NCI-H2227 (cell line): ENCODE data around the gene PDXP.
A peak's percentile ranks its signal among the peaks of the same experiment; 100 is the strongest.
"Not testable (repeated sequence)": the region's sequence is repeated elsewhere in the genome, so short reads cannot be mapped to it uniquely, and the experiment has no call there.

Experiments used
- DNase-seq: peaks from one replicate; lab custom pipeline; 2025; ENCODE audit not compliant: unreplicated experiment; lab: John Stamatoyannopoulos, UW

Gene PDXP

DNA sequence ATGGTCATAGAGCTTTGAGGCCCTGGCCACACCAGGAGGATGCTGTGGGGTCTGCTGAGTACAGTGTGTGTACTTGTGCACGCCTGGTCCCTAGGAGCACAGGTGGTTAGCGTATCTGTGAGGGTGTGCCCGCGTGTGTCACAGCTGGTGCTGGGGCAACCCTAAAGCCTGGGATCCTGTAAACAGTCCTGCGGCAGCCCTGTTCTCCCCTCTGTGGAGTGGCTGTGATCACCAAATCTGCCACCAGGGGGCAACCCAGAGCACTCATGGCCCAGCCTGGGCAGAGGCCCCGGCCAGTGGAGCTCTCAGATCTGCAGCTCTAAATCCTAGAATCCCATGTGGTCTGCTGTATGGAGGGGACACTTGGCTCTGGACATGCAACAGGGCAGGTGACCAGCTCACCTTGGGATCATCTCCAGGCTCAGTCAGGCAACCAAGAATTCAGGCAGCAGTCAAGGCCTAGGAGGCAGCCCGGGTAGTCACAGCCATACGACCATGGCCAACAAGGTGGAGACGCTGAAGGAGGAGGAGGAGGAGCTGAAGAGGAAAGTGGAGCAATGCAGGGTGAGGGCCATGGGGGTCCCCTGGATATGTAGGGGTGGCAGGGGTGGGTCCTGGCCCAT is 15.2 kb upstream of the PDXP start:
- DNase-seq: peak; percentile 79

DNA sequence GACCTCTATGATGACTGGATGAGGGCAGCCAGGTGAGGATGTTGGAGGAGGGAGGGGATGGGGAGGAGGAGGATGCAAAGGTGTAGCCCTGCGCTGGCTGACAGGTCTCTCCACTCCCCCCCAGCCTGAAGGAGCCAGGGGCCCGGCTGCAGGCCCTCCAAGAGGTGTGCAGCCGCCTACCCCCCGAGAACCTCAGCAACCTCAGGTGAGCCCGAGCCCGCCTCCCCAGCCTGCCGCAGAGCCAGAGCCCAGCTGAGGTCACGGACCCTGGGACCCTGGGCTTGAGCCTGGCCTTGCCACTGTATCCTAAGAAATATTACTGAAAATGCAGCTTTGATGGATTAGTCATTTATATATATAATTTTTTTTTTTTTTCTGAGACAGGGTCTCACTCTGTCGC is 11.2 kb upstream of the PDXP start:
- DNase-seq: no peak

DNA sequence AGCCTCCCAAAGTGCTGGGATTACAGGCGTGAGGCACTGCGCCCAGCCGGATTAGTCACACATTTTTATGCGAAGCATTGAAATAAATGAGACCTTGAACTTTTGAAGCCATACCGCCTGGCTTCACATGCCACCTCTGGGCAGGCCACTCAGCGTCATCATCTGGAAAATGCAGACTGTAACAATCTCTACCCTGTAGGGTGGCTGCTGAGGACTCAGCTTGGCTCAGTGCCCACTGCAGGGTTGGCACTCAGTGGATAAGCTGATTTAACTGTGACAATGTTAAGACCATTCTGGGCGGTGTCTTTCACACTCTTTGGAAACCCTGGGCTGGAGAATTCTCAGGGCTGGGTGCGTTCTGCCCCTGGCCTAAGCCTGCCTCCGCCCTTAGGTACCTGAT is 10.6 kb upstream of the PDXP start:
- no peak for DNase-seq

DNA sequence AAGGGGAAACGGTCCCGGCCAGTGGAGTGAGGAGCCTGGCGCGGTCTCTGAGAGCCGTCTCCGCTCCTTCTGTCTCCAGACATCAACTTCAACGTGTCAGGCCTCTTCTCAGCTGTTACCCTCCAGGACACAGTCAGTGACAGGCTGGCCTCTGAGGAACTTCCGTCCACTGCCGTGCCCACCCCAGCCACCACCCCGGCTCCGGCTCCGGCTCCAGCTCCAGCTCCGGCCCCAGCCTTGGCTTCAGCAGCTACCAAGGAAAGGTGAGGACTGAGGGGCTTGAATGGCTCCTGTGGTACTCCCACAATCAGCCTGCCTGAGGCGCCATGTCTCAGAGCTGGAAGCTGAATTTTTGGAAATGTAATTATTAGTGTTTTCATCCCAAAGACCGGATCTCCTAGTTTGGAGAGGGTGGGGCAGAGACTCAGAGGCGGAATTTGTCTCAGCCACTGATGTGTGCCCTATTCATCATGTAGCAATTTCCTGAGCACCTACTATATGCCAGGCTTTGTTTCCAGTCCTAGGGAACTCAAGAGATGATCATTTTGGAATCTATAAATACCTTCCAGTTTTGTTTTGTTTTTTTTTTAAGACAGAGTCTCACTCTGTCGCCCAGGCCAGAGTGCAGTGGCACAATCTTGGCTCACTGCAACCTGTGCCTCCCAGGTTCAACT is 7.9 kb upstream of the PDXP start:
- no peak for DNase-seq

DNA sequence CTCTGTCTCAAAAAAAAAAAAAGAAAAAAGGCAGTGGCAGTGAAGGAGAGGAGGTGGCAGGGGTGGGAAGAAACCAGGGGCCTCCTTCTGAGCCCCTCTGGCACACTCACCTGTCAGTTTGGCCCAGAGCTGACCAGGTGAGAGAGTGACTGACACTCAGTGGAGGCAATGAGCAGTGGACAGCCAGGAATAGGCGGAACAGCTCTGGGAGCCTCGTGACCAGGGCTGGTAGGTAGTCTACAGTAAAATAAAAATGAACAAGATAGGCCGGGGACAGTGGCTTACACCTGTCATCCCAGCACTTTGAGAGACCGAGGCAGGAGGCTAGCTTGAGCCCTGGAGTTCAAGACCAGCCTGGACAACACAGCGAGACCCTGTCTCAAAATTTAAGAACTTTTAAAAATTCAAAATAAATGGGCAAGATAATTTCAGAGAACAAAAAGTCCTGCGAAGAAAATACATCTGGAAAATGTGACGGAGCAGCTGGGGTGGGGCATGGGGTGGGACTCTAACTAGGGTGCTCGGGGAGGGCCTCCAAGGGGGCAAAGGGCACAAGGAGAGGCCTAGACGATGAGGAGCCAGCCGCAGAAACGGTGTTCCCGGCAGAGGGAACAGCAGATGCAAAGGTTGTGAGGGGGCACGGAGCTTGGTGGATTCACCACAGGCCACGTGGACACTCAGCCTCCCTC is 3.8 kb upstream of the PDXP start:
- DNase-seq: no peak

DNA sequence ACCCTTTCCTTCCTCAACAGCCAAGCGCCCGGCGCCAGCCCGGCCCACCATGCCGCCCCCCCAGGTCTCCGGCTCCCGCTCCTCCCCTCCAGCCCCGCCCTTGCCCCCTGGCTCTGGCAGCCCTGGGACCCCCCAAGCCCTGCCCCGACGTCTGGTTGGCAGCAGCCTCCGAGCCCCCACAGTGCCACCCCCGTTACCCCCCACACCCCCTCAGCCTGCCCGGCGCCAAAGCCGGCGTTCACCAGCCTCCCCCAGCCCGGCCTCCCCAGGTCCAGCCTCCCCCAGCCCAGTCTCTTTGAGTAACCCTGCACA is 3.3 kb upstream of the PDXP start:
- no peak for DNase-seq

DNA sequence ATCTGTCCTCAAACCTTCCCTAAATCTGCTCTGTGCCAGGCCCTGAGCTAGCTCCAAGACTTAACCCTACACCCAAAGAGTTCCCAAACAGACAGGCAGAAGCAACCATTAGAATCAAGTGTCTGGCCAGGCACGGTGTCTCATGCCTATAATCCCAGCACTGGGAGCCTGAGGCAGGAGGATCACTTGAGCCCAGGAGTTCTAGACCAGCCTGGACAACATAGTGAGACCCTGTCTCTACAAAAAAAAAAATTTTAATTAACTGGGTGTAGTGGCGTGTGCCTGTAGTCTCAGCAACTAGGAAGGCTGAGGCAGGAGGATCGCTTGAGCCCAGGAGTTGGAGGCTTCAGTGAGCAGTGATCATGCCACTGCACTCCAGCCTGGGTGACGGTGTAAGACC is 1.9 kb upstream of the PDXP start:
- DNase-seq: not testable (repeated sequence)

DNA sequence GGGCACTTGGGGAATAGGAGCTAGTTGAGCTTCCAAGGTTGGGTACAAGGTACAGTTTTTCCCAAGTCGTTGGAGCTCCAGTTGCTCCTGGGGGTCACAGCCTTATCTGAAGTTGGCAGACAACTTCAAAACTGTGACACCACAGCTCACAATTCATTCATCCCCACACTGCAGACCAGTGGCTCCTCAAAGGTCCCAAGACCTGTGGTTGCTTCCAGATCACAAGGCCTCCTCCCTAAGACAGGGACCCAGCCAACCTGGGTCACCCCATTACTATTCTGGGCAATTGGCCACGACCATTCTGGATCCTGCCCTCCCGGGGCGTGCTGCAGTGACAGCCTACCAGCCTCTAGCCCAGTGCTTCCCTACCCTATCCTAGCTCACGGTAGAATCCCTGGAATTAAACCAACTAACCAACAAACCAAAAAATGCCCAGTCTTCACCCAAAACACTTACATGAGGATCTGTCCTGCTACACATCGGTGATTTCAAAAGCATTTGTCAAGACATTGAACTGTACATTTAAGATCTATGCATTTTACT is 862 bp upstream of the PDXP start:
- no peak for DNase-seq

DNA sequence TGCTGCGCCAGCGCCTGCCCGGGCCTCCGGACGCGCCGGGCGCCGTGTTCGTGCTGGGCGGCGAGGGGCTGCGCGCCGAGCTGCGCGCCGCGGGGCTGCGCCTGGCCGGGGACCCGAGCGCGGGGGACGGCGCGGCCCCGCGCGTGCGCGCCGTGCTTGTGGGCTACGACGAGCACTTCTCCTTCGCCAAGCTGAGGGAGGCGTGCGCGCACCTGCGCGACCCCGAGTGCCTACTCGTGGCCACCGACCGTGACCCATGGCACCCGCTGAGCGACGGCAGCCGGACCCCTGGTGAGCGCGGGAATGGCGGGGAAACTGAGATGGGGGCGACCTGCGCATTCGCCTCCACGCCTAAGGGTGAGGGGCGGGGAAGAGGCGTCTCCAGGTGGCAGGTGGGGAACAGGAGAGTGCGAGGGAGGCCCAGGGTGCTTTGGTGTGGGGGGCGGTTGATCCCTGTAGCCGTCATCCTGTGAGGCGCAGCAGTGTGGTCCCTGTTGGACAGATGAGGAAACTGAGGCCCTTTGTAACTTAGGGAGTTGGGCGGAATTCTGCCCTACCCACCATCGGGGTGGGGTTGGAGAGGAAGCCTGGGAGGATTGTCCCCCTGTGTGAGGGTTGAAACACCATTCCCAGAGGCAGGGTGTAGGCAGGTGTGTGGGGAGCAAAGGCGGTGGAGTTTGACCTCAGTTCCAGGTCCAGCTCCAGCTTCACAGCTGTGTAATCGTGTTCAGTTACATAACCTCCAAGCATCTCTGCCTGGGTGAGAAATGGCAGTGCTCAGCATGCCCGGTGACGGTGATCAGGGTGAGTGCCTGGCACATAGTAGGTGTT is 758 bp downstream of the PDXP start:
- no peak for DNase-seq

DNA sequence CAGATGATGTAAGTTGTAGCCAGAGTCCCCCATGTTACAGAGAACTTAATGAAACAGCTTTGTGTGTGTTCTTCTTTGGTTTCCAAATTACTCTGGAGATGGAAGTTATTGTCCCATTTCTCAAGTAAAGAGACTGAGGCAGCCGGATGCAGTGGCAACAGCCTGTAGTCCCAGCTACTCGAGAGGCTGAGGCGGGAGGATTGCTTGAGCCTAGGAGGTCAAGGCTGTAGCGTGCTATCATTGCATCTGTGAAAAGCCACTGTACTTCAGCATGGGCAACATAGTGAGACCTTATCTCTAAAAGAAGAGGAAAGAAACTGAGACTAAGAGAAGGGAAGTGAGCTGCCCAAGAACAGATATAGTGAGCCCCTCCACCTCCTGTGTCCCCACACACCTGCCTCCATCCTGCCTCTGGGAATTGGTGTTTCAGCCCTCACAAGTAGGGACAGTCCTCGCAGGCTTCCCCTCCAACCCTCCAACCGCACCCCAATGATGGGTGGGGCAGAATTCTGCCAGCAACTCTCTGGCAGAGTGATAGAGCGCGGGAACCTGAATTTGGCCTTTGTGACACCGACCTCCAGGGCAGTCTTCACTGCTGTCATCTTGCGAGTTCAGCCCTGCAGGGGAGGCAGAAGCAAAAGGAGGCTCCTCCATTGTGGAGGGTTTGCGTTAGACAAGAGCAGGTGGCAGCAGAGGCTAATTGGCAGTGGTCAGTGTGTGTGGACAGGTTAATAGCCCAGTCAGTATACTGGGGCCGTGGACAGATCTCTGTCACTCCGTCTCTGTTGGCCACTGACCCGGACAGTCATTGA is 1.6 kb downstream of the PDXP start:
- no peak for DNase-seq

DNA sequence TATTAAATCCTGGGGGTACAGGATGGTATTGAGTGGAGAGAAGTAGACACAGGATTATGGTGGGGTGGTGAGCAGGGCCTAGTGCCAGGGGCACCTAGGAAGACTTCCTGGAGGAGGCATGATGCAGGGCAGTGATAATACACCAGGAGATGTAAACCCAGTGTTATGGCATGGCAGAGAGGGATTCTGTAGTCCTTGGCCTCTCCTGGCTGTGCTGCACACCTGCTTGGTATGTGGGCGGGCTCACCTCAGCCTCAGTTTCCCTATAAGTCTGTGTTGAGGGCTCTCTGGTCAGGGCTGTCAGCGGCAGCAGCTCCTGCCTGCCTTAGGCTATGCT is 2.2 kb downstream of the PDXP start:
- DNase-seq: no peak

DNA sequence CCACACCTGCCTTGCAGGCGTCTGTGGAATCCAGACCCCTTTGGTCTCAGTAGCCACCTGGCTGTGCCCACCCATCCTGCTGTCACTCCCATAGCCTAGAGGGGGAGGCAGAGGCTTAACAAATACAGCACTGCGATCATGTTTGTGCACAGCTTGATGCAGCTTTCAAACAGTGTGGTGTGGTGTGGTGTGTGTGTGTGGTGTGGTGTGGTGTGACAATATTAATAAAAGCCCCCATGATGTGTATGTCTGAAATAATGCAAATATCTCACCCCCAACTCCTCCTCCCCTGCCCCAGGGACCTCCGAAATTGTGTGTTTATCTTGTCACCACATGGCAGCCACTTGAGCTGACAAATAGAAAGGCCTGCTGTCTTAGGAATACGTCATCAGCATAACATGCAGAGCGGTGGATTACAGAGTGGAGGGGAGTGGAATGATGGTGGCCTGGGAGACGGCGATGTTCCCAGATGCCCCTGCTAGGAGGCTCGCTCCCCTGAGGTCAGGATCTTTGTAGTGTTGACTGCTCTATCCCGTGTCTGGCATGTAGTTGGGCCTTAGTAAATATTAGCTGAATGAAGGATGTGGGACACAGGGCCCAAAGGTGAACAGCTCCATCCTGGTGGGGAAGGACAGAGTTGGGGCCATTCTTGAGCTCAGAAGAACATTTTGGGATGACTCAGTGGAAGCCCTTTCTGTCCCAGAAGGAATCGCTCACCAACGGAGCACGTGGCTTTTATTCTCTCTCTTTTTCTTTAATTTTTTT is 2.8 kb downstream of the PDXP start:
- DNase-seq: peak; percentile 81

DNA sequence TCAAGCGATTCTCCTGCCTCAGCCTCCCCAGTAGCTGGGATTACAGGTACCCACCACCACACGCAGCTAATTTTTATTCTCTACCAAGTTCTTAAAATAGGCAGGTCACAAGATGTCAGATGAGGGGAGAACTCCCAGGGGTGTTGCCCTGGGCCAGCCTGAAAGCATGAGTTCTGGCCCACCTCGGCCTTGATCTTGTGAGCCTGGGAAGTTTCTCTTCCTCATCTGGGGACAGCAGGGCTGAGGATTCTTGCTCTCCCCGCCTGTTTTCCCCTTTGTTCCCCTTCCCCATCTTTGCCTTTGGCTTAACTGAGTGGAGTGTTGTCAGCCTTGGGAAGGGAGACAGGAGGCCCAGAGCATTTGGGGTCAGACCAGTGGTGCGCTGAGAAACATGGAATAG is 3.5 kb downstream of the PDXP start:
- DNase-seq: no peak

DNA sequence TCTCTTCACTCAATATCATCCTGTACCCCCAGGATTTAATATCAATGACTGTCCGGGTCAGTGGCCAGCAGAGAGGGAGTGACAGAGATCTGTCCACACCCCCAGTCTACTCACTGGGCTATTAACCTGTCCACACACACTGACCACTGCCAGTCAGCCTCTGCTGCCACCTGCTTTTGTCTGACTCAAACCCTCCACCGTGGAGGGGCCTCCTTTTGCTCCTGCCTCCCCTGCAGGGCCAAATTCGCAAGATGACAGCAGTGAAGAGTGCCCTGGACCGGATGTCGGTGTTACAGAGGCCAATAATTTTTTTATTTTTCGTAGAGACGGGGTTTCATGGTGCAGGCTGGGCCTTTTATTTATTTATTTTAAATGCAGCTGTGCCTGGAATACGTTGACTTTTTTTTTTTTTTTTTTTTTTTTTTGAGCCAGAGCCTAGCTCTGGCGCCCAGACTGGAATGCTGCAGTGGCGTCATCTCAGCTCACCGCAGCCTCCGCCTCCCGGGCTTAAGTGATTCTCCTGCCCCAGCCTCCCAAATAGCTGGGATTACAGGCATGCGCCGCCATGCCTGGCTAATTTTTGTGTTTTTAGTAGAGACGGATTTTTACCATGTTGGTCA is 5.1 kb downstream of the PDXP start:
- DNase-seq: no peak

DNA sequence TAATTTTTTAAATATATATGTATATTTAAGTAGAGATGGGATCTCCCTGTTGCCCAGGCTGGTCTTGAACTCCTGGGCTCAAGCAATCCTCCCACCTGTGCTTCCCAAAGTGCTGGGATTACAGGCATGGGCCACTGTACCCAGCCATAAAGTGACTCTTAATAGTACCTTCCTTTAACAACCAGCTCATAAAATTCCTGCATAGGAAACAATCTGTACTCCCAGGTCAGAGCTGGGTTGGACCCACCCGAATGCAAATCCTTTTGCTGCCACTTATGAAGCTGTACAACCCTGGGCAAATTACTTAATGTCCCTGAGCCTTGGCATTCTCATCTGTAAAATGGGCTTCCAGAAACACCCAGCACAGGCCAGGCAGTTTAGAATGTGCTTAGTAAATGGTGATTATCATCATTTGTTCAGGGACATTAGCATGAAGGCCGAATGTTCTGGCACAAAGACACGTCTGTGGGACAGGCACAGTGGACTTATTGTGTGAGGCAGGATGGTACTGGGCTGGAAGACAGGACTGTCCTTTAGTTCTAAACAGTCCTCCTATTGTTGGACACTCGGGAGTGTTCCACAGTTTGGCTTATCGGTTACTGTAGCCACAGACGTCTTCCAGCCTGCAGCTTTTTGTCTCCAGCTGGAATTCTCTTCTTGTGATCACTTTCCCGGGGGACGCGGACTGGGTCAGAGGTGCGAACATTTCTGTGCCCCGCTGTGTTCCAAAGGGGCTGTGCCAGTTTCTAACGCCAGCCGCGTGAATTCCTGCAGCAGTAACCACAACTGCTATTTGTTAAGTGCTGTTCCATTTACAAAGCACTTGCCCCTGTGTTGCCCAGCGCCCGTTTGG is 6.0 kb downstream of the PDXP start:
- no peak for DNase-seq

DNA sequence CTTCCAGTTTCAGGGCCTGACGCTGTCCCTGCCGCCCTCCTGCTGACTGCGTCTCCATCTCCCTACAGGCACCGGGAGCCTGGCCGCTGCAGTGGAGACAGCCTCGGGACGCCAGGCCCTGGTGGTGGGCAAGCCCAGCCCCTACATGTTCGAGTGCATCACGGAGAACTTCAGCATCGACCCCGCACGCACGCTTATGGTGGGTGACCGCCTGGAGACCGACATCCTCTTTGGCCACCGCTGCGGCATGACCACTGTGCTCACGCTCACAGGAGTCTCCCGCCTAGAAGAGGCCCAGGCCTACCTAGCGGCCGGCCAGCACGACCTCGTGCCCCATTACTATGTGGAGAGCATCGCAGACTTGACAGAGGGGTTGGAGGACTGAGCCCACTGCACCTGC is 7.0 kb downstream of the PDXP start:
- DNase-seq: no peak

DNA sequence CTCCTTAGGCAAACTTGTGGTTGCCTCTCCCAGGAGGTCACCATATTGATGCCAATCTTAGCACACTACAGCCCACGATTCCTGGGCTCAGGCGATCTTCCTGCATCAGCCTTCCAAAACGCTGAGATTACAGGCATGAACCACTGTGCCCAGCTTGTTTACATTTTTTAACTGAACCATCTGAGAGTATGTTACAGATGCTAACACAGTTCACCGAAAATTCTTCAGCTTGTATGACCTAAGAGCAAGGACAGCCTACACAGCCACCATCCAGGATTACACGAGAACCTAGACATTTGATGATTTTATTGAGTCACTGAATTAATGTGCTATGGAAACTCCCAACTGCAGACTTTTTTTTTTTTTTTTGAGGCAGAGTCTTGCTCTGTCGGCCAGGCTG is 11.1 kb downstream of the PDXP start:
- DNase-seq: no peak

DNA sequence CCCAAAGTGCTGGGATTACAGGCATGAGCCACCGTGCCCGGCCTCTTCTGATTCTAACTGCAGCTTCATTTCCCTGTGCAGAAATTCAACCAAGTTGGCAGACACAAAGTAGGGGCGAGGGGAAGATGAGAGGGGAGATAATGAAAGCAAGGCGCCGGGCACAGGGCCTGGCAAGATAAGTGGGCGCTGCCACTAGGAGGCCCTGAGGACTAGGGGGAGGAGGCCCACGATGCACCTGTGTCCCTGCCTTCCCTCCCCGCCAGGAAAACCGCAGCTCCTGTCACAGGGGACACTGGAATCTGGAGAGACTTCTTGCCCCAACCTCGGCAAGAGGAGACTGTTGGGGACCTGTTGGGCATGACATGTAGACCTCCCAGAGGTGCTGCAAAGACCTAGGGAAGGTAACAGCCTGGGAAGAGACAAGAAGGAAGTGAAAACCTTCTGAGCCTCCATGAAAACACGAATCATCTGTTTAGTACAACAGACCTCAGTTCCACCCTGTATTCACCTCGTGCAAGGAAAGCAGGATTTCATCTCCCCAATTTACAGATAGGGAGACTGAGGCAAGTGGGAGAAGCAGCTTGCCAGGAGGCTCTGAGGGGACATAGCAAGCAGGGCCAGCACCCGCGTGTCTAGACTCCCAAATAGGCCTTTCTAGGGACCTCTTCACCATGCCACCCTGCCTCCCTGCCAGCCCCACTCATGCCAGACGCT is 13.8 kb downstream of the PDXP start:
- no peak for DNase-seq
